NCI-H526 (cell line): Measurements from ENCODE around the gene NAALADL2.

Experiments
- DNase-seq, 2 experiments: peaks; one replicate each; lab custom pipeline; 2025; lab: John Stamatoyannopoulos, UW

Gene NAALADL2

GRCh38 chr3:174859114-174859735 is at the start of gene NAALADL2:
NAALADL2 (plus strand) TSS chr3:174859334.
- DNase-seq = peak; percentile 73 to 78

- no peak for DNase-seq
These were observed 48.9 kb upstream of the NAALADL2 start for GRCh38 chr3:174810254-174810653.

- DNase-seq = no peak
These were observed 46.8 kb upstream of the NAALADL2 start for GRCh38 chr3:174812172-174812862.

- no peak for DNase-seq
These were observed 43.4 kb upstream of the NAALADL2 start for GRCh38 chr3:174815750-174816149.

GRCh38 chr3:174820885-174821284 is 38.2 kb upstream of the NAALADL2 start:
- DNase-seq = no peak

GRCh38 chr3:174821477-174821876 is 37.7 kb upstream of the NAALADL2 start:
- no peak for DNase-seq

- DNase-seq = no peak
These were observed 36.8 kb upstream of the NAALADL2 start for GRCh38 chr3:174822320-174822719.

- no peak for DNase-seq
These were observed 33.1 kb upstream of the NAALADL2 start for GRCh38 chr3:174826069-174826468.

- DNase-seq = no peak
These were observed 14.4 kb upstream of the NAALADL2 start for GRCh38 chr3:174844746-174845145.

- DNase-seq = no peak
These were observed 13.1 kb upstream of the NAALADL2 start for GRCh38 chr3:174846055-174846454.

- no peak for DNase-seq
These were observed 4.1 kb upstream of the NAALADL2 start for GRCh38 chr3:174854987-174855386.

- no peak for DNase-seq
These were observed 1.8 kb upstream of the NAALADL2 start for GRCh38 chr3:174857301-174857700.

- DNase-seq = peak; percentile 80 to 81
These were observed 781 bp upstream of the NAALADL2 start for GRCh38 chr3:174858353-174858752.

- DNase-seq = peak in 1 of 2 experiments; percentile 16
These were observed 622 bp downstream of the NAALADL2 start for GRCh38 chr3:174859756-174860155.

- peak in 1 of 2 experiments; percentile 60 for DNase-seq
These were observed 3.0 kb downstream of the NAALADL2 start for GRCh38 chr3:174862101-174862500.

GRCh38 chr3:174862666-174863065 is 3.5 kb downstream of the NAALADL2 start:
- no peak for DNase-seq

- DNase-seq = peak; percentile 31 to 43
These were observed 4.4 kb downstream of the NAALADL2 start for GRCh38 chr3:174863488-174863887.

- DNase-seq = no peak
These were observed 10.3 kb downstream of the NAALADL2 start for GRCh38 chr3:174869448-174869847.

- no peak for DNase-seq
These were observed 14.9 kb downstream of the NAALADL2 start for GRCh38 chr3:174873832-174874657.

- no peak for DNase-seq
These were observed 23.7 kb downstream of the NAALADL2 start for GRCh38 chr3:174882789-174883188.

GRCh38 chr3:174883881-174884675 is 24.9 kb downstream of the NAALADL2 start:
- no peak for DNase-seq
